Measurements from ENCODE around the gene SELENOK. TPM values are rescaled to one million over a fixed set of nuclear protein-coding genes. Genes with fewer than 3 reads are reported as not detected.

SELENOK gene
- total and polyA plus RNA-seq, 2 of the 13 experiments (the other 11 are each of a cell fraction or from before 2014, with no cell fraction given): 67.0 to 81.0 TPM

DNA sequence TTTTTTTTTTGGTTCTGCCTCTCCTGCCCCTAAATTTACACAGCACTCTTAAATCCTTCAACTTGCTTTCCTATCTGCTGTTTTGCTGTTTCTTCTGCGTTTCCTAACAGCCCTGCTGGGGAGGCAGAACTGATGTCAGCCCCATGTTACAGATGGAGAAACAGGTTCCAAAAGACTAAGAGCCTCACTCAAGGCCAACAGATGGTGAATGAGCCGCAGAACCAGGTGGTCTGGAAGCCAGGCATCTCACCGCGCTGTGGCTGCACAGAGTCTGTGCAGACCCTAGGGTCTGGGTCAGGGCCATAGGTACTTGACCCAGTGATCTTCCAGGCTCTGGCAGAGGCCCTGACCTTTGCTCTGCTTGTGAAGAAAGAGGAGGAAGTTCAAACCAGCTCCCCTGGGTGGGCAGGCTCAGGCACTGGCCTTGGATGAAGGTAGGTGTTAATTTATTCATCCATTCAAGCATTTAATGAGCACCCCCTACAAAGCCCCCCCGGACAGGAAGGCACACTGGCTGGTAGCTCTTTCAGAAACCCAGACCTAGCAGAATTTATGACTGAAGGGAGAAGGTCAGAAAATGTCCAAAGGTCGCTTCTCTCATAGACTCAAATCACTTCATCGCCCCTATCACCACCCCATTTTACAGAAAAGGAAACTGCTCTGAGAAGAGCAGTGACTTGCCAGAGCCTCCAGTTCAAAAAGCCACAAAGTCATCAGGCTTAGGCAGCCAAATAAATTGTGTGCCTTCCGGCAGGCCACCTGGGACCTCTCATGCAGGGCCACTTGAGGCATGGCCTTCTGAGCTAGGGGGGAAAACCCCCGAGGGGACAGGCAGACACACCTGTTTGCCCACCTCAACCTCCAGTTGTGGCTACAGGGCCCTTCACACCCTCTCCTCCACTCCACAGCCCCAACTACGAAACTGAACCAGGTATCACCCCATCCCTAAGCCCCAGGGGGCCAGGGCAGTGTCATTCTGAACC is 48.2 kb downstream of the SELENOK start (continued):
- TF ChIP-seq MLXIP (CRISPR knock-in tag; IDR thresholded peaks at IDR 0.05; ENCODE audit: borderline replicate concordance) (no peak), ZNF329 (CRISPR knock-in tag; IDR thresholded peaks at IDR 0.05; ENCODE audit: low read depth) (no peak), MED13 (CRISPR knock-in tag; IDR thresholded peaks at IDR 0.05) (no peak), IRF2 (CRISPR knock-in tag; IDR thresholded peaks at IDR 0.05) (no peak), GLMP (CRISPR knock-in tag; IDR thresholded peaks at IDR 0.05; ENCODE audit: borderline replicate concordance) (no peak), SRSF4 (IDR thresholded peaks at IDR 0.05; ENCODE audit: low read depth, low read length, poor library complexity, severe bottlenecking) (no peak), BCLAF1 (IDR thresholded peaks at IDR 0.05) (no peak), SP1 (IDR thresholded peaks at IDR 0.05) (no peak), SP1 (CRISPR knock-in tag; IDR thresholded peaks at IDR 0.05) (no peak)
- TF ChIP-seq, protein P1, sequence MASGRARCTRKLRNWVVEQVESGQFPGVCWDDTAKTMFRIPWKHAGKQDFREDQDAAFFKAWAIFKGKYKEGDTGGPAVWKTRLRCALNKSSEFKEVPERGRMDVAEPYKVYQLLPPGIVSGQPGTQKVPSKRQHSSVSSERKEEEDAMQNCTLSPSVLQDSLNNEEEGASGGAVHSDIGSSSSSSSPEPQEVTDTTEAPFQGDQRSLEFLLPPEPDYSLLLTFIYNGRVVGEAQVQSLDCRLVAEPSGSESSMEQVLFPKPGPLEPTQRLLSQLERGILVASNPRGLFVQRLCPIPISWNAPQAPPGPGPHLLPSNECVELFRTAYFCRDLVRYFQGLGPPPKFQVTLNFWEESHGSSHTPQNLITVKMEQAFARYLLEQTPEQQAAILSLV (CRISPR knock-in tag; IDR thresholded peaks at IDR 0.05; ENCODE audit: borderline replicate concordance): no peak; the same call in 1 of the 2 replicates
